HG02610 (cell line): ENCODE results near the gene EPB41.

Source experiments
- ATAC-seq: cut with Tn5 transposase; IDR thresholded peaks from one replicate; pipeline ENCODE4 v1.9.1; 2021; ENCODE audit warnings: mild to moderate bottlenecking, moderate library complexity; ENCODE audit not compliant: unreplicated experiment

Gene EPB41

DNA sequence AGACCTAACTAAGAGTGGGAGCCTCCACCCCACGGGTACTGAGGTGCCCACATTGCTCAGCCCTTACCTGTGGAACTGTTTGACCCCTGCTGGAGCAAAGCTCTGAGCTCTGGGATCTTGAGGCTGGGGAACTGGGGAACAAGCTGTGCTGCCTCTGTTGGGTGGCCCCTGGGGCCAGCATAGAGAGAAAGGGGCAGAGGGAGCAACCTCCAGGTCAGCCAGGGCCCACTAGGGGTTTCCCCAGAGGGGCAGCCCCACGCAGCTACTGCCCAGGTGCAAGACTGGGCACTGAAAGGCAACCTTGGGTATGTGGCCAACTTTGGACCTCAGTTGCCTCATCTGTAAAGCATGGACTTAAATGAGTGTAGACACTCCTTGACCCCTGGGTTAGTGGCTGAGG is 23.5 kb upstream of the EPB41 start:
- no peak for ATAC-seq

DNA sequence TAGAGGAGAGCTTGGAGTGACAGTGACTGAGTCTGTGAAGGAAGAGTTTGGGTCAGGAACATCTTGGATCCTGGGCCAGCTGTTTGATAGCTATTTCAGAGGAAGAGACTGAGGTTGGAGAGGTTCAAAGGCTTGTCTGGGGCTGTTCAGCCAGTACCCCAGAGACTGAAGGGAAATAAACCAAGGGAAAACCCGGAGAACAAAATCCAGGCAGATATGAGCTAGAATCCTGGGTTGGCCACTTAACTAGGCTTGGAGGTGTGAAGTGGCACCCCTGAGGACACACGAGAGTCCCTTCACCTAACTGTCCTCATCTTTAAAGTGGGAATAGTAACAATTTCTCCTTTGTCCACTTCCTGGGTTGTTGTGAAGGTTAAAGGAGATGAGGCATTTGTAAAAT is 23.1 kb upstream of the EPB41 start:
- ATAC-seq, result no peak

DNA sequence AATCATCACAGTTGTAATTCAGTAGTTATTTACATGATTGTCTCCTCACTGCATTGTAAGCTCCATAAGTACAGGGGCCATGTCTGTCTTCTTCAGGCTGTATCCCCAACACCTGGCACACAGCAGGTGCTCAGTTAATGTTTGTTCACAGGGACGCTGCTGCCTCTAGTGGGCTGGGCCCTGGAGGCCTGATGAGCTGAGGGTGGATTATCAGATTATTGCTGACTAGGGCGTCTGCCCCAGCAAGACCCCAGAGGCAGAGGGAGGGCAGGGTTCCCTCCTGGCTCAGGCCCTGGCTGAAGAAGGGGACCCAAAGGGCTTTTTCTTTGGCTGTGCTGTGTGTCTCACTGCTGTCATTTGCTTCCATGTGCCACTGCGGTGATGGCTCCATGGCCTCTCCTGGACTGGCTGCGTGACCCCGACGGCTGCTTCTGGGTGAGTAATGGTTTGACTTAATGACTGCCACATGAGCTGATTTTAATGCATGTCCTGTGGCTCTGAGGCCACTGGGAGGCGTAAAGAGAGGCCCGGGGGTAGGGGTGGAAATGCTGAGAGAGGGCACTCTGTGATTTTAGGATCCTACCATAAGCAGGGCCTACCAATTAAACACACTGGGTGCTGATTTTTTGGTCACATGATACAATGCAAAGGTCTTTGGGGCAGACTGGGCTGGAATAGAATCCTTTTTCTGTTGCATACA is 20.8 kb upstream of the EPB41 start:
- ATAC-seq, result no peak

DNA sequence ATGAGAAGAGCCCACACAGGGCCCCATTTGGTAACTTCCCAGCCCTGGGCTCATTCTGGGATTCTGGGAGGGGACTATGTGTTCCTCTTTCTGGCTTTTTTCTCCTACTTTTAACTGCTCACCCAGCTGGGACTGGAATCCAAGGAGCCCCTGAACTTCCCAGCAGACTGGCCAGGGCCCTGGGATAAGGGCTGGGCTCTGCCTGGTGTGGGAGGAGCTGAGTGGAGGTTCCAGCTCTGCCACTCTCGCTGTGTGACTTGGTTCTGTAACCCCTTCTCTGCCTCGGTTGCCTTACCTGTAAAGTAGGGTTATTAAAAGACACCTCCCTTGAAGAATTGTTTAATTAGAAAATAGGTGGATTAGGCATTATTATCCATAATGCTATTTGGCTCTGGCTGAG is 19.6 kb upstream of the EPB41 start:
- no peak for ATAC-seq

DNA sequence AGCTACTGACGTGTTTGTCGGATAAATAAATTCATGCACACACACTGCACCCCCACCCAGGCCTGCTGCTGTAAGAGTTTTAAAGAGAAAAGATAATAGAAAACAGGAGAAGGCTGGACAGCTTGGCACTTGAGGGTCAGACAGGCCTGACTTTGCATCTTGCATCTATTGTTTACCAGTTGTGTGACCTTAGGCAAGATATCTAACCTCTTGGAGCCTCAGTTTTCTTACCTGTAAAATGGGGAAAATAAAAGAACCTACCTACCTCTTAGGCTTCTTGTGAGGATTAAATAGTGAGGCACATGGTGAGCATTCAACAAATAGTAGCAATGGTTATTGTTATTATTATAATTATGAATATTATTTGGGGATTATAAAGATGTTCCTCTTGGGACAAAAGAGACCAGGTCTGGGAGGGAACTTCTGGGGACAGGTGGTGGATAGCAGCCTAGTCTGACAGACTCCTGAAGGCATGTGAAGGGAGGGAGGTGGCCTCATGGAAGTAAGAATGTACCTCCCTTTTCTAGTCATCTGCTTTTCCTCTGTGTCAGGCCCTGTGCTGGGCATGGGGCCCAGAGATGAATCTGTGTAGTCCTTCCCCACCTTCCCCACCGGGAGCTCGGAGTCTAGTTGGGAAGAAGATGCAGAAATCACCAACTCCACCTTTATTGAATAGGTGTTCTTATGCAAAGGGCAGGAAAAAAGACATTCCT is 18.3 kb upstream of the EPB41 start:
- ATAC-seq, result no peak

DNA sequence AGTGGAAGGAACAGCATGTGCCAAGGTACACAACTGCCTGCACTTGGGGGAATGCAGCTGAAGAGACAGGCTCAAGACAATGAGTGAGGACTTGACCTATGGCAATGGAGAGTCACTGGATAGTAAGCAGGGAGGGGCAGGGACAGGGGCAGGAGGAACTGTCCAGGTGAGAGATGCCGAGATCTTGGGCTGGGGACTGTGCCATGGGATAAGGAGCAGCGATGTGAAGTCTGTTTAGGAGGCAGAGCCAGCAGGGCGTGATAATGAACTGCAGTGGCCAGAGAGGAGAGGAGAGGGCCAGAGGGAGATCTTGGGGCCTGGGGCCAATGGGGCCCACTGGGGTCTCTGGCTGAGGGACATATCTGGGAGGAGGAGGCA is 17.8 kb upstream of the EPB41 start:
- ATAC-seq, result no peak

DNA sequence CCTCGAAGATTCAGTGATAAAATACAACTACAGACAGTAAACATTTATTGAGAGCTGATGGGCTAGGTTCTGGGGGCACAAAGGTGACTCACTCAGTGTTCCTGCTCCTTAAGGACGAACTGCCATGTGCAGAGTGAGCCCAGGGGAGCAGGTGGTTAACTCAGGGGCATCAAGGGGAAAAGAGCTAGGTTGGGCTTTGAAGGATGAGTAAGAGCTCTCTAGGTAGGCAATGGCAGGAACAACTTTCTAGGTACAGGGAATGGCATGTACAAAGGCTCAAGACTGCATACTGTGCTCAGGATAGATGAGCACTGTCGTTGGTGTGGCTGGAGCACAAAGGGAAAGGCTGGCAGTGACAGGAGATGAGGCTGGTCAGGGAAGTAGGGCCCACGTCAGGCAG is 16.6 kb upstream of the EPB41 start:
- ATAC-seq, result no peak

DNA sequence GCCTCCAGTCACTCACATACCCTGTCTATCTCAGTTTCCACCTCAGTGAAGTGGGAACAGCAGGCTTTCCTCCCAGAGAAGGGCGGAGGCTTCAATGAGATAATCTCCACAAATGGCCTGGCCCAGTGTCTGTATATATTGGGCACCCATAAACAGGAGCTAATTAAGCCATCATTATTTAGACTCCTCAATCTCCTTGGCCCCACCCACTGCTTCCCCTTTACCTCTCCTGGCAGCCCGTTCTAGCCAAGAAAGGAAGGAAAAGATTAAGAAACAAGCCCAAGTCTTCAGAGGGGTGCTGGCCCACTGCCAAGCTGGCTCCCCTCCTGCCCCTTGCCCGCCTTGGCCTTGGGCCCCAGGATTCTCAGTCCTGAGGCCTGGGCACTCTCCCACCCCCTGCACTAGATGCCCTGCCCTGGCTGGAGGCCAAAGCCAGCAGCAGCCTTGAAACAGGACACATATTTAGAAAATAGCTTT is 15.9 kb upstream of the EPB41 start:
- ATAC-seq, result no peak

DNA sequence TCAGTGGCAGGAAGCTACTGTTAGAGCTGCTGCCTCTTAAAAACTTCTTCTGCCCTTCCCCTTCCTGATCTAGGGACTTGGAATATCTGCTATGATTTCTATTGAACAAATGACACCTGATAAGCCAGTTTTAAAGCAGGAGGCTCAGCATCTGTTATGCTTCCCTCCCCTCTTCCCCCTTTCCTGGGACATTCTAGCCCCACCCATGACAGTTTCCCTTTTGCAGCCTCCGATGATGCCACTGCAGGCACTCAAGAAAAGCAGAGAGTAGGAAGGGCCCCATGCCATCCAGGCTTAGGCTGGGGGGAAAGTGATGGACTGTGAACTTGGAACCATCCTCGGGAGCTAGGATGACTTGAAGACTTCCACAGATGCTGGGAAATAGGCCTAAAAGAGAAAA is 15.1 kb upstream of the EPB41 start:
- no peak for ATAC-seq

DNA sequence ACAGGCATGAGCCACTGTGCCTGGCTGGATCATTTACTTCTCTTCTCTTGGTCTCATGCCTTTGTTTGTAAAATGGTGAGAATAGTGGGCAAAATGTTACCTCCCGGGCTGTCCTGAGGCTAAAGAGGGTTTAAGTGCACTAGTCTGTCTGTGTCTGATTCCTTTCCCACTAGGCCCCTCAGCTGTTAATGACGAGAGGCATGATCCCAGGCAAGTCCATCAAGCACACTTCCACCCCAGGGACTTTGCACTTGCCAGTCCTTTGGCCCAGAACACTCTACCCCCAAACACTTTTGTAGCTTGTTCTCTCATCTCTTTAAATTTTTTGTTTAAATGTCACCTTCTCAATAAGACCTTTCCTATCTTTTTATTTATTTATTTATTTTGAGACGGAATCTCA is 13.8 kb upstream of the EPB41 start:
- ATAC-seq, result no peak

DNA sequence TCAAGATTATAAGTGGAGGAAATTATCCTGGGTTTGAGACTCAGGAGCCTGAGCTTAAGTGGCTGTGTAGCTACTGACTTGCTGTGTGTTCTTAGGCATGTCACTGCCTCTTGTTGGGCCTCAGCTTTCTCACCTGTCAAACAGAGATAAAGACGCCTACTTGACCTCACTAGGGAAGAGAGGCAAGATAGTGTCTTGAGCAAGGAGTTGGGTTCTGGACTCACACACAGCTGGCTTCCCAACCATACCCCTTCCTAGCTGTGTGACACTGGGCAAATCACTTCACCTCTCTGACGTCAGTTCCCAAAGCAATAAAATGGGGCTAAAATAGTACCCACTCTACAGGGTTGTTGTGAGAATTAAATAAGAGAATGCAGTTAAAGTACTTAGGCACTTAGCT is 11.6 kb upstream of the EPB41 start:
- no peak for ATAC-seq

DNA sequence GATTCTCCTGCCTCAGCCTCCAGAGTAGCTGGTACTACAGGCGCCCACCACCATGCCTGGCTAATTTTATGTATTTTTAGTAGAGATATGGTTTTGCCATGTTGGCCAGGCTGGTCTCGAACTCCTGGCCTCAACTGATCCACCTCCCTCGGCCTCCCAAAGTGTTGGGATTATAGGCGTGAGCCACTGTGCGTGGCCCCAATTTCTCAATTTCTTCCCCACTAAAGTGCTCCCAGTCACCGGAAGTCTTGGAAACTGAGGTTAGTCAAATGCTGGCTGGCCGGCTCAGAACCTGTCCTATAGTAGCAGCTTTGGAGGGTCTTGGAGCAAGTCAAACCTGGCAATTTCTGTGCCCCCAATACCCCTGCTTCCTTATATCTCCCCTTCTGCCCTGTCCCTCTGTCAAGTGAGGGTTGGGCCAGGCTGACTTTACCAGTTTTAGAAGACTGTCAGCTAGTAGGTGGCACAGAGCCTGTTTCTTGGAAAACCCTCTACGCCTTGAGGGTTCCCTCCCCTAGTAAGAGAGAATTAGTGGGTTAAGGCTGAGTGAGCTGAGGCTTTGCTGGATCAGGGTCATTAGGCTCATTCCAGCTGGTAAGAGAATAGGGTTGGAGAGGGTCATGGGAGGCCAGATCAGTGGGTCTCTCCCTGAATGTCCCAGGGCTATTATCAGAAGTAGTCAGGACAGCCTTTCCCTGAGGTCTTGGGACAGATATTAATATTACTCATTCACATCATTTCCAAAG is 8.3 kb upstream of the EPB41 start:
- ATAC-seq, result no peak

DNA sequence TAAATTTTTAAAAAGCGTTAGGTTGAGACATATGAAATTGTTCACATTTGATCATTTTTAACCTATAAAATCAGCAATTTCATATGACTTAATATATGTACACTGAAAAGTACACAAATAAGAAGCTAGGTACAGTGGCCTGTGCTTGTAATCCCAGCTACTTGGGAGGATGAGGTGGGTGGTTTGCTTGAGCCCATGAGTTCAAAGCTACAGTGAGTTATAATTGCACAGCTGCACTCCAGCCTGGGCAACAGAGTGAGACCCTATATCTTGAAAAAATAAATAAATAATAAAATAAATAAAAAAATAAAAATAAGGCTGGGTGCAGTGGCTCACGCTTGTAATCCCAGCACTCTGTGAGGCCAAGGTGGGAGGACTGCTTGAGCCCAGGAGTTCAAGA is 5.2 kb upstream of the EPB41 start:
- no peak for ATAC-seq

DNA sequence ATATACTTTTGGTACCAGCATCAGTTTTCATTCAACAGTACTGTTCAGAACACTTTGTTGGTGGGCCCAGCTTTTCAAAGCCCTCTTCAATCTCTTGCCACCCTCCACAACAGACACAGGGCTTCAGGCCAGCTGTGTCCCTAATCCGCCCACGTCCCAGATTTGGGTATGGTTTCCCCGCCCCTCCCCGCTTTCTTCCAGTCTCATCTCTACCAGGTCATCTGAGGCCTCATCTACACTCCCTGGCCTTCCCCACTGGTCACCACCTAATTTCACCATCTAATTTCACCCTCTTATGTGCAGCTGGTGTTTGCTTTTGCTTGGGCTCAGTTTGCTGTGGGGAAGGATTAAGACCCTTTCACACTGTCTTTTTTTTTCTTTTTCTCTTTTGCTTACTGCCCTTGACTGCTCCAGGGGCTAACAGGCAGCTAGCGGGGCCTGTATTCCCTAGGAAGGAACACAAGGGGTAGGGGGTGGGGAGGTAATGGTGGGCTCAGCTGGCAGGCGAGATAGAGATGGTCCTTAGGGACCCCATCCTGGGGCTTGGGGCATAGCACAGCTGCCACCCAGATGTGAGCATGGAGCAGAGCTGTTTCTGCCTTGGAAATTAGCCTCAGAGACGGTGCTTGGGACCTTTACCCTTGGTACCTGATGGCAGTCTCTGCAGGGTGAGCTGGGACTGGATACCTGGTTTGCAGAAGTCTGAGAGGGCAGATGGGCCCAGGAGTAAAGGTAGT is 3.8 kb upstream of the EPB41 start:
- ATAC-seq, result no peak

DNA sequence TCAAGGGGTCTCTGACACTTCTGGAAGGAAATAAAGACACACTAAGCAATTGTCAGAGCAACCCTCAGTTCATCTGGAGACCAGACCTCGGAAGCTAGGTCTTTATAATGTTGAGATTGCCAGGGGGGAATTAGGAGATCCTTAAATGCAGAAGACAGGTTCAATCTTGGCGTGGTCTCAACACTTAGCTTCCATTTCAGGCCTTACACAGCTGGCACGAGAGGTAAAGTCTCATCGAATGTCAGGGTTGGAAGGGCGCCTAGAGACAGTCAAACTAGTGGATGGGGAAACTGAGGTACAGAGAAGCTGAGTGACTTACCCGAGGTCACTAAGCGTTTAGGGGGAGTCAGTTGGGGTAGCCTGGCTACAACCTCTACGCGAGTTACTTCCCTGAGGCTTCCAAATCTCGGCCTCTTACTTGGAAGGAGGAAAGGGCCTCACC is 562 bp upstream of the EPB41 start:
- no peak for ATAC-seq

DNA sequence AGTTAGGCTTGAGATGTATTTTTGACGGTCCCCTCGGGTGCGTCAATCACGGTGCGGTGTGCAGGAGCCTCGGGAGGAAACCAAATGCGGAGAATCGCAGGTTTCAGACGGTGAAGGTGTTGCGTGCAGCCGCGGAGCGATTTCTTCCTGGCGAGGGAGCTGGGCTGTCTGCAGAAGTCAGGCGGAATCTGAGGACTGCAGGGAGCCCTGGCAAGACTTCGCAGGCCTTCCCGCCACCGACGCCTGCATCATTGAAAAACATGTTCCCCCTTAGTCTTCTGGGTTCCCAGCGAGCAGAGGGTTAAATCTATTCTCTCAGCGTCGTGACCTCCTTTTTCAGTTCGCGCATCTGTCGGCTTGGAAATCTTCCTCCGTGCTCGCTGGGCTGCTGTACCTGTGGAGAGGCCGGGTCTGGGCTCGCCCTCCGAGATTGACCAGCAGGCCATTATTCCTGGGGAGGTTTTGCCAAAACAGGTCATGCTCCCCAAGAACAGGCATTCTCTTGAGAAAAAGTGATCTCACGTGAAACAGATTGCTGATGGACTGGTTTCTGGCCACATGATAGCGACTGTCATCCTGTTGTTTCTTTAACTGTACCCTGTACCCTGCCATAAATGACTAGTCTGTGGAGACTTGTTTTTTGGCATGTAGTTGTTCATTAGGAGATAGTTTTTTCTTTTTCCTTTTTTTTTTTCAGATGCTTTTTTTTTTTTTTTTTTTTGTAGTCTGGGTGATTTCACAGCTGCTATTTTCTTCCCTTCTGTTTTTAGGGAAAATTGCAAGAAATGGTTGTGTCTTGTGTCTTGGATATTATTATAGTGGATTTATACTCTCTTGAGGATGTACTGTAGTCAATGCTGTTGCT is 894 bp downstream of the EPB41 start:
- no peak for ATAC-seq

DNA sequence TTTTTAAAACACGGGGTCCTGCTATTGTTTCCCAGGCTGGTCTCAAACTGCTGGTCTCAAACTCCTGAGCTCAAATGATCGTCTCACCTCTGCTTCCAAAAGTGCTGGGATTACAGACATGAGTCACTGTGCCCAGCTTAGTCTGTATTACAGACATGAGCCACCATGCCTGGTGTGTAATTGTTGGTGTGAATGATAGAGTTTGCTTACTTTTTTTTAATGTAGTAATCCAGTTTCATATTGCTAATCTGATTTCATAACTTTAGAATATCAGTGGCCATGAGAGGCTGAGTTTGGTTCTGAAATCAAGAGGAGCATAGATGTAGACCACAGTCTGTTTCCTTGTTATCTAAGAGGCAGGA is 3.4 kb downstream of the EPB41 start:
- ATAC-seq, result no peak

DNA sequence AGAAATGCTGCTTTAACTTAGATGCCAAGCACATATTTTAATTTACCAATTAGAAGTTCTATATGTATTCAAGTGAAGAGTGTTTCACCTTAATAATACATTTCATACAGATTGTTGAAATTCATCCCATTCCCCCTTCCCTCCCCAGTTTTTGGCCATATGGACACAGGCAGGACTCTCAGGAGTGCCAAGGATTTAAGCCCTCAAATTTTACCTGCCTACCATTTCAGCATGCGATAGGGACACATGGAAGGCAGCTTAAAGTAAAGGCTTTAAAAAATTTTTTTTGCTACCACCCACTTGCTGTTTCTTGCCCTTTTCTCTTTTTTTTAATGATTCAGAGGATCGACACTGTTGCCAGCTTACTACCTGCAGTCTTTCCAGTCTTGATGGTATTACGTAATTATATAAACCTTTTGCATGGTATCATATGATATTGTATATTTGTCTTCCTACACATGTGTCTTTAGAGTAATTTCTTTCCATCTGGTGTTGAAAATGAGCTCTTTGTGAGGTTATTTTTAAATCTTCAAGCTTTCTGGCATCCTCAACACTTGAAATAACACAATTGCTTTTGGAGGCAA is 7.0 kb downstream of the EPB41 start:
- ATAC-seq, result no peak

DNA sequence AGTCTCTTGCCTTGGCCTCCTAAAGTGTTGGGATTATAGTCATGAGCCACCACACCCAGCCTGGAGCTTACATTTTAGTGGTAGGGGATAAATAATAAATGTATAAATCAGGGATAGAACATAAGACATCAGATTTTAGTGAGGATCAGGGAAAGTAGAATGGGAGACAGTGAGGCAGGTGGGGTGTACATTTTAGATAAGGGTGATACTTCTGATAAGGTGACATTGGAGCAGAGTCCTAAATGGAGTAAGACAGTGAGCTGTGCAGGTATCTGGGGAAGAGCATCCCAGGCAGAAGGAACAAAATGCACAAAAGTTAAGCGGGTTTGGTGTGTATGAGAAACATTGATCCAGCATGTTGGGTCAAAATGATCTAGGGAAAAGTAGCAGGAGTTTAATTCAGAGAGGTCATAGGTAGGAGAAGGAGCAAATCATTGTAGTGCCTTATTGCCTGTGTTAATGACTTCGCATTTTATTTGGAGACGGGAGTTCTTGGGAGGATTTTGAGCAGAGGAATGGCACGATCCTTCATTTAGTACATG is 11.1 kb downstream of the EPB41 start:
- no peak for ATAC-seq
